Stimulated activated CD8-positive, alpha-beta memory T cell treated with anti-CD3 and anti-CD28 coated beads, Interleukin-15, amount 100 ng/mL, for 24 hours (primary cell): ENCODE data around the gene ZSWIM3.
A peak's percentile ranks its signal among the peaks of the same experiment; 100 is the strongest.
"Not testable (repeated sequence)": the region's sequence is repeated elsewhere in the genome, so short reads cannot be mapped to it uniquely, and the experiment has no call there.

Source experiments
- DNase-seq: peaks from one replicate; pipeline ENCODE4 v3.0.0-alpha.2; 2020; ENCODE audit warnings: low read depth

ZSWIM3 gene

DNA sequence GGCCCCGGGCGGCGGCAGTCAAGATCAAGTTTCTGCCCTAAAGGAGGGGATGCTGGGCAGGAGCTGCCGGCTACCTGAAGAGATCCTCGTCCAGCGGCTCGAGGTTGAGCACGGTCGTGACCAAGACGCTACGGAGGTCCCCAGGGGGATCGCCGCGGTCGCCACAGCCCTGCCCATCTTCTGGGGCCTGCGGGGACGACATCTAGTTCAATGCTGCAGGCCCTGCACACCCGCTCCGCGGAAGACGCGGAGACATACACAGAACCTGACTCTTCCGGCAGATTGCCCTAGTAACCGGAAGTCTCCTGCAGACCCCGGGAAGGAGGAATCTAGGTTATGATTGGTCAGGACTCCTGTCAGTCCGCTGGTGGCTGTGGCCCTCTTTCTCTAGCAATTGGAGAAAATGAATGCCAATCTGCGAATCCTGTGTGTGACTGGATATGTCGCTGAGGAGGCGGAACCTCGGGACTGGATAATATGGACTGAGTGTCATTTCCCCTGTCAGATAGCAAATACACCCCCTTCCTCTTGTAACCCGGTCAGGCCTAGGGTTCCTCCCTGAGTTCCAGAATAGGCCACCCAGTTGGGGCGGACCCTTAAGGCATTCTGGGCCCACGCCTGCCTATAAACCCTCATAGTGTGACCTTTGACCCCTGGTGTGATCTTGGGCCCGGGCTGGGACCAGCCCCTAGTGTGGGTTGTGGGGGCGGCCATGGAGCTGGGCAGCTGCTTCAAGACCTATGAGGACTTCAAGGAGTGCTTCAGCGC is at the start of gene ZSWIM3, which contains the start of gene ACOT8:
Gene ZSWIM3, plus strand, starts transcription at position 501 of the 768 bp plus-strand sequence. Its CDS starts 212 bp downstream, at position 713.
Gene ACOT8, minus strand, starts transcription at position 279 of the 768 bp plus-strand sequence. Its CDS starts 77 bp downstream, at position 202.
- DNase-seq: peak; percentile 52

DNA sequence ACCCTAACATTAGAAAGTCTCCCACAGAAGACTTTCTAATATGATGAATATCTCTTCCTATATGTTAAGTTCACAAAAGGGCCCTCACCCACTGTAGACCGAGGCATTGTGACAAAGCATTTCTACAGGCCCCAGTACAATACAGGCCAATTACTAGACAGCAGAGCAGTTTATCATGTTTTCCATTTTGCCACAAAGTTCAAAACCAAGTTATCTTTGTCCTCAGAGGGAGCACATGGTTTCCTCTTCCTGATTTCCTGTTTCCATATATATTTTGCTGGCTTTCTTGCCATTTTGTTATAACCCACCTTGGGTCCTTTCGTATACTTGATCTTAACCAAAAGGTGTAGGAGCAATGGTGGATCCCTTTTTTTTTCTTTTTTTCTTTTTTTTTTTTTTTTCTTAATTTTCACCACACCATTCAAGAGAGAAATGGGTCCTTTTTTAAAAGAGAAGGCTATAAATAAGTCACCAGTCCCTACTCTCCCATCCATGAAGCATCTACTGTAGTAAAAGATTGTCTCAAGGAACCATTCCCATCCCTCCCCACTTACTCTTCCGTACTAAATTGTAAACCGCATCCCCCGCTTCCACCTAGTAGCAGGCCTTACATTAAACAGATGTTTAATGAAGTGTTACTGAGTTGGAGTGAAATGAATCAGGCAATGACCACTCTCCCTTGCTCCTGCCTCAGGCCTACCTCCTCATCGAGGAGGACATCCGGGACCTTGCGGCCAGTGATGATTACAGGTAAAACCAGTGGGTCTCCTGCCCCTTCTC is 47.0 kb upstream of the ZSWIM3 start:
- DNase-seq: no peak

DNA sequence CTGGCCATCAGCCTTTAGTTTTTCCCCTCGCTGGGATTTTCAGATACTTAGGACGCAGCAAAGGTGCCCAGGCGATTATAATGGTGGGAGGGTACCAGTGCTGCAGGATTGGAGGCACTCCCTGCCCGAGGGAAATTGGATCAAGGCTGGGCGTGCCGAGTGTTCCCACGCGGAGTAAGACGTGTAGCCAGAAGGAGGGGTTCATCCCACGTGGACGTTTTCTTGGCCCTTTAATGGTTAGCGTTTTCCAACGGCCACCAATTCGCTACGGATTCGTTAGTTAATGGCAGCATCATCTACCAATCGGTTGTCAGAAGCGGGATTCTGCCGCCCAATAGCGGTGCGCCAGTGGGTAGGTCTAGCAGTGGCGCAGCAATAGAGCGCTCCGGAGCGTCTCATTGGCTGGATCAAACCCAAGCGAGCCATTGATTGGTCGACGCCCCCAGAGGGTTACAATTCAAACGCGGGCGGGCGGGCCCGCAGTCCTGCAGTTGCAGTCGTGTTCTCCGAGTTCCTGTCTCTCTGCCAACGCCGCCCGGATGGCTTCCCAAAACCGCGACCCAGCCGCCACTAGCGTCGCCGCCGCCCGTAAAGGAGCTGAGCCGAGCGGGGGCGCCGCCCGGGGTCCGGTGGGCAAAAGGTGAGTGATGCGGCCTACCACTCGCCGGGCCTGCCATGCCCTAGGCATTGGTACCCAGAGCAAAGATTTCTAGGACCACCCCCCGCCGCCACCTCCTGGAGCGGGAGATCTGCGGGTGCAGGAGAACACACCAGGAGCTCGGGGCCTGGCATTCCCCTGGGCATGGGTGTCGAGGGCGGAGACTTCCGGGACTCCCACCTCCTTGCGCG is 45.0 kb upstream of the ZSWIM3 start, which contains the start of gene UBE2C:
Gene UBE2C, plus strand, starts transcription at position 488 of the 849 bp plus-strand sequence. Its CDS starts 52 bp downstream, at position 540.
- peak; percentile 78 for DNase-seq

DNA sequence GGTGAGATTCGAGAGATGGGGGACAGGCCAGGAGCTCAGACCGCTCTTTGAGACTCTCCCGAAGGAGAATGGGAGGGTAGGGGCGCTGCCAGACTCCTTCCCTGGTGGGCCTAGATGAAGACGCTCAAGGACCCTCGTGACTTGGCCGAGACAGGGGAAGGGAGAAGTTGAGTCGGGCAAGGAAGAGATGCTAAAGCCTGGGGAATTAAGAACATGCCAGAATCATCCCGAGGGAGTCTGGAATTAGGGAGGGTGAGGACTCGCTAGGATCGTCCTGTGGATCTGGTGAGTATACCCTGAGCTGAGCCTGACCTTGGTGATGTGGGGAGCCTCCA is 44.4 kb upstream of the ZSWIM3 start:
- DNase-seq: no peak

DNA sequence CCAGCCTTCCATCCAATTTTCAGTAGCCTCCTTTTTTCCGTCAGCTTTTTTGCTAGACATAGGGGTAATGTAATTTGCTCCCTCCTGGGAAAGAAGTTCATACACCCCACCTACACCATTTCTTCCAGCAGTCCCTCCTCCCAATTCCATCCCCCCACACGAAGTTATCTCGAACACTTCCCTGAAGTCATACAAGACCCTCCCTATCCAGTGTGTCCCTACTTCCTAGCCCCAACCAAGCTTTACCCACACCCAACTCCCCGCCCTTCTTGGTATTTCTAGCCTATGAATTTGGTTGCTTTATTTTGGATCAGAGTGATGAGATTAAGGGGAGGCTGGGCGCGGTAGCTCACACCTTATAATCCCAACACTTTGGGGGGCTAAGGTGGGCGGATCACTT is 43.9 kb upstream of the ZSWIM3 start:
- no peak for DNase-seq

DNA sequence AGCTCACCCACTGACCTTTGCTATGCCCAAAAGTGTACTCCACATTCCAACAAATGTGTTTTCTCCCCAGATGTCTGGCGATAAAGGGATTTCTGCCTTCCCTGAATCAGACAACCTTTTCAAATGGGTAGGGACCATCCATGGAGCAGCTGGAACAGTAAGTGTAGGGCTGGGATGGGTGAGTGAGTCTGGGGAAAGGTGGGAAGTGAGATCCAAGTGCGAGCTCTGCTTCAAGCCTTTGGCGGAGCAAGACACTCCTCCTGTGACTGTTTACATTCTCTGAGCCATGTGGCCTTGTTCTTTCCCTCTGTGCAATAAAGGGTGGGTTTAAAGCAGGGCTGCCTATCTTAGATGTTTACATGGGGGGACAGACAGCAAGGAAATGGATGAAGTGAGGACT is 43.1 kb upstream of the ZSWIM3 start:
- DNase-seq: no peak

DNA sequence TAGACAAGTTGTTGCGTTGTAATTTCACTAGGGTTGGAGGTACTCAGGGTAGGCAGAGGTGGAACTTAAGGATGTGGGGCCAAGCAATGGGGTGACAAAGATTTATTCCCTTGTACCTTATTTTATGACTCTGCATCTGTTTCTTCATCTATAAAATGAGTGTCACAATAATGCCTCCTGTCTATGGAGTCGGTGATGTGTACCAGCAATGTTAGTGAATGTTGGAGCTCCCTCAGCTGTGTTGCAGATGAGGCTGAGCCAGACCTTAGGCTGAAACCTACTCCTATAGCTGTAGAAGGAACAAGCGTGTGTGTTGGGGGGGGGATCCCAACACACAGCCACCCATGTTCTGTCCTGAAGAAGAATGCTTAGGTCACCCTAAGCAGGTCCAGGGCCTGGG is 40.5 kb upstream of the ZSWIM3 start:
- no peak for DNase-seq

DNA sequence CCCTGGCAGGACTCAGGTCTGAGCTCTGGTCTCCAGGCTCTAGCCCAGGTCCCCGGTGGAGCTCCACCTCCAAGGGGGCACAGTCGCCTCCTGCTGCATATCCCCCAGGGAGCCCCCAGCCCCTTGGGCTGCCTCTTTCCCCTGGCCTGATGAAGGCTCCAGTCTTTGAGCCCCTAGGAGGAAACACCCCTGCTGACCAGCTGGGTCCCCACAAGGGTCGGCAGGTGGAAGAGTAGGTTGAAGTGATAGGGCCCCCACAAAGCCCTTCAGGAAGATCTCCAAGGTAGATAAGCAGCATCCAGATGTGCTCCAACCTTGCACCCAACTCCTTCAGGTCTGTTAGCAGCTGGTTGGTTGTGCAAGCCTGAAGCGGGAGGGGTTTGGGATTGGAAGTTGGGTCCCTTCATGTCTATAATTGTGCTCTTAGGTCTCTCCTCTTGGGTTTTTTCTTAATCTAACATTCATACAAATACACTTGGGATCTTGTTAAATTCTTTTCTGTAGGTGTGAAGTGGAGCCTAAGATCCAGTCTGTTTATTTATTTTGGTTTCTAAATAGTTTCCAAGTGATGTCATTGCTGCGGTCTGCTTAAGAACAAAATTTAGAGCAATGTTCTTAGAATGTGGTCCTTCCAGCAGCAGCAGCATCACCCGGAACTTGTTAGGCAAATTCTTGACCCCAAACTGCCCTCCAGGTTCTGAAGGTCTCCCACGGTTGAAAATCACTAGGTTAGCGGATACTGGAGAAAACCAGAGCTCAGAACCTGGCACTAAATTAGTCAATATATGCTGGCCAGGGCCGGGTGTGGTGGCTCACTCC is 39.8 kb upstream of the ZSWIM3 start:
- no peak for DNase-seq

DNA sequence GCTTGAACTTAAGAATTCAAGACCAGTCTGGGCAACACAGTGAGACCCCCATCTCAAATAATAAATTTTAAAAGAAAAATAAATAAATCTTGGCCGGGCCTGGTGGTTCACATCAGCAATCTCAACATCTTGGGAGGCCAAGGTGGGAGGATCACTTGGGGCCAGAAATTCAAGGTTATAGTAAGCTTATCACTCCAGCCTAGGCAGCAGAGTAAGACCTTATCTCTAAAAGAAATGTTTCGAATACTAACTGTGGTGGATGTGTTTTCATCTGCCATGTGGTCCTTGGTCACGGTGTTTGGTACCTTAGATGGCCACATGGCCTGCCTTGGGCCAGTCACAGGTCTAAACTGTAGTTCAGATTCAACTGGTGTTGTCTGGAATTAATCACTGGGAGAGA is 39.2 kb upstream of the ZSWIM3 start:
- no peak for DNase-seq

DNA sequence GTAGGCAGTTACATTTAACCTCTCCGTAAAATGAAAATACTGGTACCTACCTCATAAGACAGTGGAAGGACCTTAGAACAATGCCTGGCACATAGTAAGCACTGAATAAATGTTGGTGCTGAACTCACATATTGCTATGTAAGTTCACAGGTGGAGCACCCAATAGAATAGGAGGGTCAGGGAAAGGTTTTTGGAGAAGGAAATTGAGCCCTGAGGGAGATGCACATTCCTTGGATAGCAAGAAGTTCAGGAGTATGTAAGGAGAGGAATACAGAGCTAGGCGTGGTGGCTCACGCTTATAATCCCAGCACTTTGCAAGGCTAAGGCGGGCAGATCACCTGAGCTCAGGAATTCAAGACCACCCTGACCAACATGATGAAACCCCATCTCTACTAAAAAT is 37.9 kb upstream of the ZSWIM3 start:
- no peak for DNase-seq

DNA sequence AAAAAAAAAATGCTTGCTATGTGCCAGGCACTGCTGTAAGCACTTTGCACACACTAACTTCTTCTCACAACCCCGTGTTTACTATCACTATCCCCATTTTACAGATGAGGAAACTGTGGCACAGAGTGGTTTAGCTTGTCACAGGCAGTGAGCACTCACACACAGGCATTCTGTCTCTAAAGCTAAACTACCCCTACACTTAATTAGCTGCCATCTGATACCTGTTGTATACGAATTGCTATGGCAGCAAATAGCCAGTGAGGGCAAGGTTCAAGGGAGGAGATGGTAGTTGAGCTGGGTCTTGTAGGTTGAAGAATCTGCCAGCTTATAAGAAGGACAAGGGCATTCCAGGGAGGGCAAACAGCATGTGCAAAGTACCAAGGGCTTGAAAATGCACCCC is 35.5 kb upstream of the ZSWIM3 start:
- DNase-seq: no peak

DNA sequence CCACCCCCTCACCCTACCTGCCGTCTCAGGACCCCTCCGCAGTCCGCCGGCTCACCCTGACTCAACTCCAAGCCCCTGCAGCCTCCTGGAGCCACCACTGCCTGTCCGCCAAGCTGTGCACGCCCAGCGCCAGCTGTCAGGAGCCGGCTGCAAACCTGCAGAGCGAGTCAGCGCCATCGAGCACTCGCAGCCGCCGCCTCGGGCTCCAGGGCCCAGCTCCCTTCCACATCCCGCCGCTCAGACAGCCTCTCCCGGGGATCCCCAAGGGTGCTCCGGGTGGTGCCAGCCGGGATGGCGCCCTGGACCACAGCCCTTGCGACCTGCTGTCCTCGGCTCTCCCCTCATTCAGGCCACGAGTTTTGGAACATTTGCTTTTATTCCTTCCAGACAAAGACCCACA is 34.6 kb upstream of the ZSWIM3 start:
- DNase-seq: no peak

DNA sequence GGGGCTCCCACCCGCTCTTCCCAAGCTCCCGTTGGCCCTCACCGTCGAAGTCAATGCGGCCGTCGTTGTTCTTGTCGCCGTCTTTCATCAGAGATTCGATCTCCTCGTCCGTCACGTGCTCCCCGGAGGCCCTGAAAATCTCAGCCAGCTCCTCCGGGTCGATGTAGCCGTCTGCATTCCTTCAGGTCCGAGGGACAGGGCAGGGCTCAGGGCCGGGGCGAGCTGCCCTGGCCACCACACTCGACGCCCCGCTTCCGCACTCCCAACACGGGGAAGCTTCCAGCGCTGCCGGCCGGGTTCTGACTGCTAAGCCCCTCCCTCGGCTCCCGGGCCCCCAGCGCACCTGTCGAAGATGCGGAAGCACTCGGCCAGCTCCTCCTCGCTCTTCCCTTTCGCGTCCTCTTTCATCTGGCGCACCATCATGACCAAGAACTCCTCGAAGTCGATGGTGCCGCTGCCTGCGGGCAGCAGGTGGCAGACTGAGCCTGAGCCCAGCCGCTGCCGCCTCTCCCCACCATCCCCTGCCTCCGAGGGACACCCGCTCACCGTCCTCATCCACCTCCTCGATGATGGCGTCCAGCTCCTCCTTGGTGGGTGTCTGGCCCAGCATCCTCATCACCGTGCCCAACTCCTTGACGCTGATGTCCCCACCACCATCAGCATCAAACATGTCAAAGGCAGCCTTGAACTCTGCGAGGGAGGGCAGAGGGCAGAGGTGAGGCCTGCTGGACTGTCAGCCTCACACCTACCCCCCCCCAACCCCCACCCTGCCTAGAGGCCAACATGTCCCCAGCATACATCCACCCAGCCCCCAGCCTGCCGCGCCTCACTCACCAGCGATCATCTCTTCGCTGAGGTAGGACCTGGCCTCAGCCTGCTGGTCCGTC is 33.2 kb upstream of the ZSWIM3 start:
- DNase-seq: no peak

DNA sequence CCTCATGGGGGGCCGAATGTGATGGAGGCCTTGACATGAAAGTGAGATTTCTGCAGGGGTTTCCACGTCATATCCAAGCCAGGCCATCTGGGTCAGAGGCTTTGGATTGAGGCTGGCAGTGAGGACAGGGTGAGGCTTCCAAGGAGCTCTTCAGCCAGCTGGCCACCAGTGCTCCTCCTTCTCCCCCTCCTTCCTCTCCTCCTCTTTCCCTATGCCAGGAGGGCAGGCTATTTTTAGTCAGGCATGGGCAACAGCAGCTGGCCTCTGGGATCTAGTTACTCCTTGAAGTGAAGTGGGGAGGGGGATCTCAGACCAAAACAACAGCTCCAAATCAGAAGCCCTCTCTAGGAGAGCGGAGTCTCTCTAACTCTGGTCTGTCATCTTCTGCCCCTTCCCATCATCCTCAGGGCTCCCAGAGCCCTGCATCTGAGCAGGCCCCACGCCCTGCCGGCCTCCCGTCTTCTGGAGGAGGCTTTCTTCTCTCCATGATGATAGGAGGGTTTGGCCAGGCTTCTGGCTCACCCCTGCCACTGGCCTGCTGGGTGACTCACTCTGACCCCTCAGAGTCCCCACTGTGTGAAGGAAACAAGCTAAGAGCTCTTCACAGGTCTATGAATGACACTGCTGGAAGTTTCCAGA is 30.9 kb upstream of the ZSWIM3 start:
- DNase-seq: no peak

DNA sequence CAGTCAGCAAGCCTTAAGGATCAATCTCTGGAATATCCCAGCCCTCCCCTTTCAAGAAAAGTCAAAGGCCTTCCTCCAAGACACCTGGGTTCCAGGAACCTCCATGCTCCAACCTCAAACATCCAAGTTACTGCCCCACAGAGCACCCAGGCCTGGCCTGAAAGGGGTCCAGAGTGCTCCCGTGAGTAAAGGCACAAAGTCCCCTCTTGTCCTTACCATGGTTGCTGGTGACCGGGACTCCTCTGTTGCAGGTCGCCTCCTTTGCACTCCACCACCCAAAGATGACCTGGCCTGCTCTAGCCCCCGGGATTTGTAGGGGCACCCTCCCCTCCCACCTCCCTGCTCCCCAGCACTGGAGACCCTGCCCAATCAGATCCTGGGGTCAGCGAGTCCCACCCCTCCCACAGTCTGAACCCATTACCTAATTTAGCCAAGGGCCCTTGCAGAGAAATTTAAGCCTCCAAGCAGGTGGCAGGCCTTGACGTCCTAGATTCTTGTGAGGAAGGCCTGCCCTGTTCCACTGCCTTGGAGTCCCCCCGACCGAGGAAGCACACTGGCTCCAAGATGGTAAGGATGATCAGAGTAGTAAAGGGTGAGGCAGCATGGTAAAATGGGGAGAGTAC is 30.3 kb upstream of the ZSWIM3 start, which contains the start of gene TNNC2:
Gene TNNC2, minus strand, starts transcription at position 283 of the 623 bp plus-strand sequence. Its CDS starts 64 bp downstream, at position 219.
- no peak for DNase-seq

DNA sequence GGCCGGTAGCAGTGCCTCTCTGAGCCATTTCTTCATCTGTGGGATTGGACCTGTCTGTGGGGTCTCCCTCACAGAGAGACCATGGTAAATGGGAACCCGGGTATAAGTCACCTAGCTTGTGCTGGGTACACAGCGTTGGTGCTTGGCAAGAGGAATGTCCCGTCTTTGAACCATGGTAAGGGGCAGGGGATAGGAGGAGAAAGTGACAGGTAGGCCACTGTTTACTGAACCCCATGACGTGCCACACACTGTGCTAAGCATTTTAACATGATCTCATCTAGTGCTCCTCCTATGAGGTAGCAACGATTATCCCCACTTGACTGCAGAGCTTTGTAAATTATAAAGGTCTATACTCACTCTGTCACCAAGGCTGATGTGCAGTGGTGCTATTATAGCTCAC is 29.7 kb upstream of the ZSWIM3 start:
- no peak for DNase-seq

DNA sequence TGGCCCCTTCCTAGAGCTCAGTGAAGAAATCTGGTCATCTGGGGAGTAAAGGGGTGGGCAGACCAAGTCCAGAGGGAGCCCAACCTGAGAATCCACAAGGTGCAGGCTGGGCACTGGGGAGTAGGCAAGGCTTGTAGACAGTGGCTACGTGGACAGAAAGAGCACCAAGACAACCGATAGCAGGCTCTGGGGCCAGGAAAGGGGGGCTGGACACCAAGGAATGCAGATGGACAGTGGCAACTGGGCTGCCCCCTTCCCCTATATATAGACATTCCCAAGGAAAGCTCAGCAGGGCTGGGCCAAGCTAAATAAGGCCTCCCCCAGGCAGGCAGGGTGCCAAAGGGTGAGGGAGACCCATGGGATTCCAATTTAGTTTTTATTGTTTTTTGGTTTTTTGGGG is 28.8 kb upstream of the ZSWIM3 start:
- no peak for DNase-seq

DNA sequence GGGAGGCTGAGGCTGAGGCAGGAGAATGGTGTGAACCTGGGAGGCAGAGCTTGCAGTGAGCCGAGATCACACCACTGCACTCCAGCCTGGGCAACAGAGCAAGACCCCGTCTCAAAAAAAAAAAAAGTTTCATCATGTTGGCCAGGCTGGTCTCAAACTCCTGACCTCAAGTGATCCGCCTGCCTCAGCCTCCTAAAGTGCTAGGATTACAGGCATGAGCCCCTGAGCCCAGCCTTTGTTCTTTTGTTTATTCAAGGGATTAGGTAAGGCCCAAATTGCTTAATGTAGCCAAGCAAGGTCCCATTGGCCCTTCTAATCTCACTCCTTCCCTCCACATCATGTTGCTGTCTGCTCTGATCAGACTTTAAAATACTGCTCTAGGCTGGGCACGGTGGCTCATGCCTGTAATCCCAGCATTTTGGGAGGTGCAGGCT is 27.7 kb upstream of the ZSWIM3 start:
- DNase-seq: not testable (repeated sequence)

DNA sequence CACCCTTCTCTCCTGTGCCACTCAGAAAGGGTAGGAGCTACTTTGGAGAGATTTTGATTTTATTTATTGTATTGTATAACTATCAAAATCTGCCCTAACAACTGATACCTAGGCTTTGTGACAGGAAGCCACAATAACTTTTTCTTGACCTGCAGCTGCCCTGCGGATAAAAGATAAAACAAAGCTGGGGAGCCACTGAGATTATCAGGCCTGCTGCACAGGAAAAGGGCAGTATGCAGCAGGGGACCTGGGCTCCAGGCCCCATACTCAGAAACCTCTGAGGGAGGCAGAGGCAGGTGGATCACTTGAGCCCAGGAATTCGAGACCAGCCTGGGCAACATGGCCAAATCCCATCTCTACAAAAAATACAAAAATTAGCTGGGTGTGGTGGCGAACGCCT is 24.8 kb upstream of the ZSWIM3 start:
- DNase-seq: no peak
